Measurements from ENCODE around the gene SPAG6.

The SPAG6 gene

DNA sequence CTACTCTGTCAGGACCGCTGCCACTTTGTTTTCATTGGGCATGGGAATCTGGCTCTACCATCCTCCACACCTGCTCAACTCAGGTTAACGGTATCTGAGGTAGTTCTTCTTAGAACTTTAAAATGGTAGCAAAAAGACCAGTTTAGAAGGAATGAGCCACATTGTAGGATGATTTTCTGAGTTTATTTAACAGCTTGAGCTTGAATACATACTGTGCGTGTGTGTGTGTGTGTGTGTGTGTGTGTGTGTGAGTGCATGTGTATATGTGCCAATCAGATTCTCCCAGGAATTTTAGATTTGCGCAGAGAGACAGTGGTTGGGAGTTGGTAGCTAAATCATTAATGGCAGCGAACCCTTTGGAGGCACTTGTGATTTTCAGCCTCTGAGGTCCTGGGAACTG is 81.4 kb downstream of the SPAG6 start:
- no peak overlapping the region for H3K4me2 ChIP-seq (ENCODE audit: low read depth, low read length)
- H3K79me2 ChIP-seq (ENCODE audit: low read length): no peaks in the 10 kb centered on the region
- TF ChIP-seq EZH2phosphoT487 (IDR thresholded peaks at IDR 0.05; ENCODE audit: low read length): no peak
- TF ChIP-seq, protein P1, sequence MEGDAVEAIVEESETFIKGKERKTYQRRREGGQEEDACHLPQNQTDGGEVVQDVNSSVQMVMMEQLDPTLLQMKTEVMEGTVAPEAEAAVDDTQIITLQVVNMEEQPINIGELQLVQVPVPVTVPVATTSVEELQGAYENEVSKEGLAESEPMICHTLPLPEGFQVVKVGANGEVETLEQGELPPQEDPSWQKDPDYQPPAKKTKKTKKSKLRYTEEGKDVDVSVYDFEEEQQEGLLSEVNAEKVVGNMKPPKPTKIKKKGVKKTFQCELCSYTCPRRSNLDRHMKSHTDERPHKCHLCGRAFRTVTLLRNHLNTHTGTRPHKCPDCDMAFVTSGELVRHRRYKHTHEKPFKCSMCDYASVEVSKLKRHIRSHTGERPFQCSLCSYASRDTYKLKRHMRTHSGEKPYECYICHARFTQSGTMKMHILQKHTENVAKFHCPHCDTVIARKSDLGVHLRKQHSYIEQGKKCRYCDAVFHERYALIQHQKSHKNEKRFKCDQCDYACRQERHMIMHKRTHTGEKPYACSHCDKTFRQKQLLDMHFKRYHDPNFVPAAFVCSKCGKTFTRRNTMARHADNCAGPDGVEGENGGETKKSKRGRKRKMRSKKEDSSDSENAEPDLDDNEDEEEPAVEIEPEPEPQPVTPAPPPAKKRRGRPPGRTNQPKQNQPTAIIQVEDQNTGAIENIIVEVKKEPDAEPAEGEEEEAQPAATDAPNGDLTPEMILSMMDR (IDR thresholded peaks at IDR 0.05; ENCODE audit: low read length): no peak
- TF ChIP-seq EZH2 (optimal IDR thresholded peaks at IDR 0.05; ENCODE audit: low read depth, low read length): no peak
- H2AFZ ChIP-seq (ENCODE audit: low read length): no peak overlapping the region
- H4K20me1 ChIP-seq (ENCODE audit: insufficient read depth, low read length): no peaks in the 10 kb centered on the region
- no peaks in the 10 kb centered on the region for H3K36me3 ChIP-seq (replicated peaks; ENCODE audit: insufficient read depth, low read length)
- no peak overlapping the region for H3K9ac ChIP-seq (ENCODE audit: low read length)
- no peaks in the 10 kb centered on the region for H3K27me3 ChIP-seq (replicated peaks; ENCODE audit: insufficient read depth, low read length)
- H3K4me1 ChIP-seq (ENCODE audit: low read length): no peaks in the 10 kb centered on the region
- no peaks in the 10 kb centered on the region for H3K9me3 ChIP-seq (replicated peaks; ENCODE audit: insufficient read depth, low read length)
- no peaks in the 10 kb centered on the region for H3K9me2 ChIP-seq (replicated peaks; ENCODE audit: insufficient read depth, low read length)
- H3F3A ChIP-seq (ENCODE audit: insufficient read depth, low read length): no peaks in the 10 kb centered on the region
- DNase-seq: no peak
- H3K4me3 ChIP-seq (ENCODE audit: low read length): no peak overlapping the region
- H3K27ac ChIP-seq (ENCODE audit: low read length): no peak overlapping the region

DNA sequence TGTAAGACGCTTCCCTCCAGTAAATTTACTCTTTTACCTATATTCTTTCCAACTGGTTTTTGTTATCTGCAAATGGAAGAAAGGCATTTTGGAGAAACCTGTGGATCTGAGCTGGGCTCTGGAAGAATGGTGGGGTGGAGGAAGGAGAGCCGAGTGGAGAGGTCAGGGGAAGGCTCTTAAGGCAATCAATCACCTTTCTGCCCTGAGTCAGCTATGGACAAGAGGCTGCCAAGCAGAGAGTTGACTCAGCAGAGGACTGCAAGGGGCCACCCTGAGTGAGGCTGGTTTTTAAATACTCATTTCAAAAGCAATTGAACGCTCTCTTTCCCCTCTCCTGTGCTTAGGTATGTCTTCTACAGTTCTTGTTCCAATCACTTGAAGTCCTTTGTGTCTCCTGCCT is 81.8 kb downstream of the SPAG6 start:
- Histone ChIP-seq H3K9me3 (replicated peaks; ENCODE audit: insufficient read depth, low read length) (no peaks in the 10 kb centered on the region), H3K4me3 (ENCODE audit: low read length) (no peak overlapping the region), H3K4me2 (ENCODE audit: low read depth, low read length) (no peak overlapping the region), H3K27ac (ENCODE audit: low read length) (no peak overlapping the region), H3F3A (ENCODE audit: insufficient read depth, low read length) (no peaks in the 10 kb centered on the region), H2AFZ (ENCODE audit: low read length) (no peak overlapping the region), H3K36me3 (replicated peaks; ENCODE audit: insufficient read depth, low read length) (no peaks in the 10 kb centered on the region), H3K4me1 (ENCODE audit: low read length) (no peaks in the 10 kb centered on the region), H3K79me2 (ENCODE audit: low read length) (no peaks in the 10 kb centered on the region), H3K9ac (ENCODE audit: low read length) (no peak overlapping the region), H3K9me2 (replicated peaks; ENCODE audit: insufficient read depth, low read length) (no peaks in the 10 kb centered on the region), H3K27me3 (replicated peaks; ENCODE audit: insufficient read depth, low read length) (no peaks in the 10 kb centered on the region), H4K20me1 (ENCODE audit: insufficient read depth, low read length) (no peaks in the 10 kb centered on the region)
- DNase-seq: no peak
- TF ChIP-seq, protein P1 (IDR thresholded peaks at IDR 0.05; ENCODE audit: low read length): no peak
- TF ChIP-seq EZH2 (optimal IDR thresholded peaks at IDR 0.05; ENCODE audit: low read depth, low read length) (no peak), EZH2phosphoT487 (IDR thresholded peaks at IDR 0.05; ENCODE audit: low read length) (no peak)

DNA sequence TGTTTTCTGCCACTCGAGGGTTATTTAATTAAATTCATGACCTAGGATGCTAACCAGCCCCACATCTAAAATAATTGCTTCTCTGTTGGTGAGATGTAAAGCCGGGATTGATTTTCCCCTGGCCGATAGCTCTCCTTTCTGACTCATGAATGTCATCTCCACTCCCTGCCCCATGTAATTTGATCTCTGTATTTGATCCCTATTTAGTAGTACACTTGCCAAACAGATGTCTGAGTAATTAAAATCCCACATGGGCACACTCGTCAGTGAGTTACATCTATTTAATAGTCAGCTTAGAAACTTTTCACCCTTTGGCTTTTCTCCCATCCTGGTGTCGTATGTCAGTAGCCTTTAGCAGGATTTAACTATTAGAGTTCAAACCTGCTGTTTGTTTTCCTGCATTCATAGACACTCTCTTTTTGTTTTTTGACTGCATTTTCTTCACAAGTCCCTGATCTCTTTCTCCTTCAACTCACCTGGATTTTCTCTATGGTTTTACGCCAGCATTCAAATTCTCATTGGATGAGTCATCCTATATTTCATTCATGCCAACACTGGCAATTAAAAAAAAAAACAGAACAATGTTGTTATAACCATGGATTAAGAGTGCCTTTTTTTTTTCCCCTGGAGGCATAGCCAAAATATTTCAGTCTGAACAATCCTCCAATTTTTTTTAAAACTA is 82.7 kb downstream of the SPAG6 start:
- Histone ChIP-seq H3K4me1 (ENCODE audit: low read length) (no peaks in the 10 kb centered on the region), H3K79me2 (ENCODE audit: low read length) (no peaks in the 10 kb centered on the region), H3K9ac (ENCODE audit: low read length) (no peak overlapping the region), H3K9me3 (replicated peaks; ENCODE audit: insufficient read depth, low read length) (no peaks in the 10 kb centered on the region), H3K36me3 (replicated peaks; ENCODE audit: insufficient read depth, low read length) (no peaks in the 10 kb centered on the region), H3K27ac (ENCODE audit: low read length) (no peak overlapping the region), H4K20me1 (ENCODE audit: insufficient read depth, low read length) (no peaks in the 10 kb centered on the region), H3K4me3 (ENCODE audit: low read length) (no peak overlapping the region), H3K27me3 (replicated peaks; ENCODE audit: insufficient read depth, low read length) (no peaks in the 10 kb centered on the region), H3F3A (ENCODE audit: insufficient read depth, low read length) (no peaks in the 10 kb centered on the region), H3K4me2 (ENCODE audit: low read depth, low read length) (no peak overlapping the region), H2AFZ (ENCODE audit: low read length) (no peak overlapping the region), H3K9me2 (replicated peaks; ENCODE audit: insufficient read depth, low read length) (no peaks in the 10 kb centered on the region)
- DNase-seq: no peak
- TF ChIP-seq EZH2phosphoT487 (IDR thresholded peaks at IDR 0.05; ENCODE audit: low read length): no peak
- TF ChIP-seq EZH2 (optimal IDR thresholded peaks at IDR 0.05; ENCODE audit: low read depth, low read length): no peak
- TF ChIP-seq, protein P1 (IDR thresholded peaks at IDR 0.05; ENCODE audit: low read length): no peak
